ENCODE results near the gene OPCML. TPM values are rescaled to one million over a fixed set of nuclear protein-coding genes. Genes with fewer than 3 reads are reported as not detected.

The OPCML gene
- total RNA-seq, 1 experiment from 2014 or later, result 0.13 TPM

- ChIA-PET POLR2A (ENCODE audit: low non-redundant PET) (no interaction called here), CTCF (no interaction called here)
- BruUV-seq (replicated peaks), result no TSS peak
- TF ChIP-seq CTCF (conservative IDR thresholded peaks at IDR 0.05; ENCODE audit: low read depth, low read length) (no peak), EZH2 (IDR thresholded peaks at IDR 0.05; ENCODE audit: borderline replicate concordance, low read depth, low read length, poor library complexity, severe bottlenecking) (no peak)
- intact Hi-C loops (cut with micrococcal nuclease; ENCODE audit: unreplicated experiment), result loop anchor here (10.0 kb wide), 1 partner anchor 715 kb away; no protein-coding TSS in a partner anchor
- H3K4me1 ChIP-seq (ENCODE audit: insufficient read depth, low read length, poor library complexity, severe bottlenecking), result no peaks in the 10 kb centered on the region
- no peak for DNase-seq (ENCODE audit: low spot score)
- peaks cover 5% of the 10 kb centered on the region for H3K9me3 ChIP-seq (ENCODE audit: low read depth, low read length, poor library complexity, severe bottlenecking)
- no peaks in the 10 kb centered on the region for H3K36me3 ChIP-seq (ENCODE audit: insufficient read depth, low read length, poor library complexity, severe bottlenecking)
- no peak overlapping the region for H3K4me3 ChIP-seq (ENCODE audit: low read depth, low read length, poor library complexity, severe bottlenecking)
- H3K27me3 ChIP-seq (replicated peaks; ENCODE audit: insufficient read depth, low read depth, low read length, poor library complexity), result peaks cover 37% of the 10 kb centered on the region
- no peak overlapping the region for H3K27ac ChIP-seq (ENCODE audit: low read depth, low read length, poor library complexity, severe bottlenecking)
Measured at GRCh38 chr11:132409573-132410355, 1122.5 kb downstream of the OPCML start.

DNA sequence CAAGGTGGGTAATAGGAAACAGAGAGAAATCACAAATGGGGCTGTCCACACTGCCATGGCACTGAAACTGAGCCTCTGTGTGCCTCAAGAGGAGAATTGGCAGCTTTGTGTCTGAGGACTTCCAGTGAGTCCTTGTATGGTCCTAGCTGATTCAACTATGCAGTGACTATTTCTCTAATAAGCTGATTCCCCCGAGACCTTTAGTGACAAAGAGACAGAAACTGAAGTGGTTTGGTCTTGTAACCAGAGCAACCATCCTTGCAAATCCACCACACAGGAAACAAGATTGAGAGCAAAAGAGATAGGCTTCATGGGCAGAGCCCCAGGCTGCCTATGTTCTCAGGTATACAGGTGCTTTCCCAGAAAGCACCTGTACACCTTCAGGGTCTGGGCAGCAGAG, 1123.4 kb downstream of the OPCML start:
- no TSS peak for BruUV-seq (replicated peaks)
- no peaks in the 10 kb centered on the region for H3K36me3 ChIP-seq (ENCODE audit: insufficient read depth, low read length, poor library complexity, severe bottlenecking)
- DNase-seq (ENCODE audit: low spot score), result peak; percentile 33
- no peak overlapping the region for H3K27ac ChIP-seq (ENCODE audit: low read depth, low read length, poor library complexity, severe bottlenecking)
- ChIA-PET POLR2A (ENCODE audit: low non-redundant PET) (no interaction called here), CTCF (no interaction called here)
- H3K4me3 ChIP-seq (ENCODE audit: low read depth, low read length, poor library complexity, severe bottlenecking), result no peak overlapping the region
- no peak for TF ChIP-seq CTCF (conservative IDR thresholded peaks at IDR 0.05; ENCODE audit: low read depth, low read length)
- intact Hi-C loops (cut with micrococcal nuclease; ENCODE audit: unreplicated experiment), result loop anchor here (10.0 kb wide), 1 partner anchor 714 kb away; no protein-coding TSS in a partner anchor
- H3K27me3 ChIP-seq (replicated peaks; ENCODE audit: insufficient read depth, low read depth, low read length, poor library complexity), result peaks cover 36% of the 10 kb centered on the region
- no peaks in the 10 kb centered on the region for H3K4me1 ChIP-seq (ENCODE audit: insufficient read depth, low read length, poor library complexity, severe bottlenecking)
- peaks cover 5% of the 10 kb centered on the region for H3K9me3 ChIP-seq (ENCODE audit: low read depth, low read length, poor library complexity, severe bottlenecking)

GRCh38 chr11:132405728-132406127, 1126.6 kb downstream of the OPCML start:
- Histone ChIP-seq H3K27ac (ENCODE audit: low read depth, low read length, poor library complexity, severe bottlenecking) (no peak overlapping the region), H3K27me3 (replicated peaks; ENCODE audit: insufficient read depth, low read depth, low read length, poor library complexity) (peaks cover 50% of the 10 kb centered on the region), H3K36me3 (ENCODE audit: insufficient read depth, low read length, poor library complexity, severe bottlenecking) (no peaks in the 10 kb centered on the region), H3K4me3 (ENCODE audit: low read depth, low read length, poor library complexity, severe bottlenecking) (no peak overlapping the region), H3K9me3 (ENCODE audit: low read depth, low read length, poor library complexity, severe bottlenecking) (peaks cover 5% of the 10 kb centered on the region), H3K4me1 (ENCODE audit: insufficient read depth, low read length, poor library complexity, severe bottlenecking) (no peaks in the 10 kb centered on the region)
- no peak for DNase-seq (ENCODE audit: low spot score)
- no peak for TF ChIP-seq CTCF (conservative IDR thresholded peaks at IDR 0.05; ENCODE audit: low read depth, low read length)
- no peak for TF ChIP-seq EZH2 (IDR thresholded peaks at IDR 0.05; ENCODE audit: borderline replicate concordance, low read depth, low read length, poor library complexity, severe bottlenecking)
- ChIA-PET POLR2A (ENCODE audit: low non-redundant PET) (no interaction called here), CTCF (no interaction called here)
- BruUV-seq (replicated peaks), result no TSS peak
- intact Hi-C loops (cut with micrococcal nuclease; ENCODE audit: unreplicated experiment), result loop anchor here (10.0 kb wide), 1 partner anchor 711 kb away; no protein-coding TSS in a partner anchor

All from A673 (cell line).